ENCODE measurements around the gene SMARCB1.

- TF ChIP-seq POLR2AphosphoS5 (IDR thresholded peaks at IDR 0.05; ENCODE audit: low read depth, low read length), result no peak
- no peak for TF ChIP-seq REST (IDR thresholded peaks at IDR 0.05; ENCODE audit: insufficient read depth in 1 of 2, low read depth in 2 of 2, low read length in 2 of 2)
Observed at GRCh38 chr22:23755711-23756110, 31.1 kb upstream of the SMARCB1 start.

Measured in PFSK-1 (cell line).